H1 (cell line): ENCODE data around the gene ST6GALNAC4. TPM values are rescaled to one million over a fixed set of nuclear protein-coding genes. Genes with fewer than 3 reads are reported as not detected.

Source experiments
- CTCF ChIA-PET: fragments of 300-600 bp; sonication (Branson Sonifier 250); formaldehyde crosslinking; loops from one replicate; lab custom pipeline; 2021; ENCODE audit not compliant: partially characterized antibody; lab: Charles Lee
- POLR2A ChIA-PET: fragments of 300-600 bp; sonication (Branson Sonifier 250); formaldehyde crosslinking; loops from one replicate; lab custom pipeline; 2021; ENCODE audit warnings: inconsistent platforms; ENCODE audit not compliant: partially characterized antibody; lab: Charles Lee
- DNase-seq, 2 experiments: peaks; one replicate each; pipeline versions ENCODE4 v3.0.0 to v3.0.0-alpha.2; 2010 to 2022; ENCODE audit warnings: low spot score in 2 of 2, low read depth in 1 of 2, mixed read lengths in 1 of 2
- FAIRE-seq: peaks from 2 replicates; lab custom pipeline; 2011; peaks lifted over from hg19 to GRCh38; lab: Jason Lieb, UNC
- H2AFZ ChIP-seq: 2 replicates; pipeline ENCODE4 v1.8.1; 2012; ENCODE audit warnings: low read length, inconsistent platforms
- H2AK5ac ChIP-seq: 2 replicates; pipeline ENCODE4 v1.6.1; 2013; ENCODE audit warnings: low read depth, low read length
- H2BK120ac ChIP-seq: replicated peaks from 2 replicates; pipeline ENCODE3; 2013; ENCODE audit warnings: low read depth, low read length, inconsistent platforms
- H2BK12ac ChIP-seq: 2 replicates; pipeline ENCODE4 v1.6.1; 2013; ENCODE audit warnings: low read depth, low read length
- H2BK15ac ChIP-seq: 2 replicates; pipeline ENCODE4 v1.6.1; 2013; ENCODE audit warnings: low read length
- H2BK20ac ChIP-seq: 2 replicates; pipeline ENCODE4 v1.6.1; 2013; ENCODE audit warnings: low read length
- H2BK5ac ChIP-seq: 2 replicates; pipeline ENCODE4 v1.6.1; 2013; ENCODE audit warnings: low read depth, low read length
- H3K14ac ChIP-seq: 2 replicates; pipeline ENCODE4 v1.6.1; 2013; ENCODE audit warnings: inconsistent platforms; ENCODE audit not compliant: insufficient read length
- H3K18ac ChIP-seq: 2 replicates; pipeline ENCODE4 v1.6.1; 2013; ENCODE audit warnings: low read length; ENCODE audit errors: extremely low read depth
- H3K23ac ChIP-seq: 2 replicates; pipeline ENCODE4 v1.6.1; 2013; ENCODE audit warnings: inconsistent platforms; ENCODE audit not compliant: insufficient read length
- H3K23me2 ChIP-seq: 2 replicates; pipeline ENCODE4 v1.6.1; 2013; ENCODE audit warnings: low read depth, low read length
- H3K27ac ChIP-seq: 2 replicates; pipeline ENCODE4 v1.6.1; 2011; ENCODE audit warnings: low read depth, low read length, inconsistent platforms
- H3K27me3 ChIP-seq, 4 experiments: replicated peaks in 1 of 4; 1 replicate in 1 of 4; 2 replicates in 3 of 4; pipeline versions ENCODE4 v1.6.1 to v1.8.1; 2011 to 2013; ENCODE audit warnings: low read length in 3 of 4, mild to moderate bottlenecking in 3 of 4, inconsistent platforms in 2 of 4, mixed read lengths in 2 of 4, moderate library complexity in 1 of 4; ENCODE audit not compliant: control insufficient read depth in 3 of 4, insufficient read depth in 3 of 4; ENCODE audit errors: extremely low read depth in 1 of 4
- H3K36me3 ChIP-seq, 4 experiments: 2 replicates each; pipeline versions ENCODE4 v1.6.1 to v1.8.1; 2011 to 2013; ENCODE audit warnings: mild to moderate bottlenecking in 4 of 4, low read length in 3 of 4, moderate library complexity in 2 of 4, control low read depth in 1 of 4, inconsistent platforms in 1 of 4; ENCODE audit not compliant: insufficient read depth in 4 of 4, control insufficient read depth in 2 of 4
- H3K4ac ChIP-seq: replicated peaks from 2 replicates; pipeline ENCODE3; 2013; ENCODE audit warnings: low read length, low read depth, mixed read lengths, inconsistent platforms; ENCODE audit not compliant: insufficient read length
- H3K4me1 ChIP-seq, 4 experiments: replicated peaks in 1 of 4; 1 replicate in 1 of 4; 2 replicates in 3 of 4; pipeline versions ENCODE4 v1.6.1 to v1.8.1; 2011 to 2013; ENCODE audit warnings: low read length in 3 of 4, inconsistent platforms in 2 of 4, mixed read lengths in 1 of 4; ENCODE audit not compliant: insufficient read depth in 4 of 4, control insufficient read depth in 3 of 4
- H3K4me2 ChIP-seq, 2 experiments: 2 replicates each; pipeline versions ENCODE4 v1.6.1 to v1.8.1; 2011 to 2013; ENCODE audit warnings: low read depth in 2 of 2, low read length in 2 of 2, control low read depth in 1 of 2, inconsistent platforms in 1 of 2, mild to moderate bottlenecking in 1 of 2; ENCODE audit not compliant: insufficient read depth in 1 of 2
- H3K4me3 ChIP-seq, 4 experiments: fragments of 200-600, 300-600 bp in 1 of 4; sonication (generic), shearing (Covaris generic), sonication (Bioruptor Twin) in 1 of 4; 2 replicates each; pipeline versions ENCODE4 v1.5.1 to v1.8.1; 2011 to 2016; ENCODE audit warnings: low read length in 4 of 4, low read depth in 3 of 4, control low read depth in 2 of 4, inconsistent platforms in 2 of 4, mild to moderate bottlenecking in 2 of 4, mixed read lengths in 1 of 4, moderate library complexity in 1 of 4; ENCODE audit not compliant: insufficient read depth in 2 of 4; ENCODE audit errors: extremely low read depth in 1 of 4
- H3K56ac ChIP-seq: replicated peaks from 2 replicates; pipeline ENCODE3; 2013; ENCODE audit warnings: low read depth, mild to moderate bottlenecking, mixed read lengths, low read length, inconsistent platforms; ENCODE audit not compliant: insufficient read length
- H3K79me1 ChIP-seq: 2 replicates; pipeline ENCODE4 v1.6.1; 2013; ENCODE audit warnings: low read depth, low read length, control low read depth
- H3K79me2 ChIP-seq, 2 experiments: 2 replicates each; pipeline versions ENCODE4 v1.6.1 to v1.8.1; 2012 to 2013; ENCODE audit warnings: low read length in 2 of 2, mild to moderate bottlenecking in 2 of 2, inconsistent platforms in 1 of 2; ENCODE audit not compliant: insufficient read depth in 2 of 2, control insufficient read depth in 1 of 2
- H3K9ac ChIP-seq, 4 experiments: replicated peaks in 1 of 4; 1 replicate in 1 of 4; 2 replicates in 3 of 4; pipeline versions ENCODE4 v1.6.1 to v1.8.1; 2011 to 2013; ENCODE audit warnings: low read depth in 3 of 4, low read length in 3 of 4, control low read depth in 2 of 4, mild to moderate bottlenecking in 2 of 4, moderate library complexity in 2 of 4, inconsistent platforms in 1 of 4; ENCODE audit errors: extremely low read depth in 1 of 4
- H3K9me3 ChIP-seq, 2 experiments: 2 replicates each; pipeline versions ENCODE4 v1.6.1 to v1.8.1; 2012 to 2013; ENCODE audit warnings: mild to moderate bottlenecking in 2 of 2, moderate library complexity in 2 of 2, control low read depth in 1 of 2, inconsistent platforms in 1 of 2, low read depth in 1 of 2, low read length in 1 of 2, mixed read lengths in 1 of 2; ENCODE audit not compliant: insufficient read depth in 2 of 2
- H4K20me1 ChIP-seq, 2 experiments: replicated peaks in 1 of 2; 2 replicates each; pipeline versions ENCODE3 to v1.8.1; 2011 to 2013; ENCODE audit warnings: inconsistent platforms in 2 of 2, low read length in 2 of 2, mild to moderate bottlenecking in 1 of 2; ENCODE audit not compliant: insufficient read depth in 2 of 2, control insufficient read depth in 1 of 2
- H4K5ac ChIP-seq: 2 replicates; pipeline ENCODE4 v1.6.1; 2013; ENCODE audit warnings: low read length, low read depth, mixed read lengths, inconsistent platforms; ENCODE audit not compliant: insufficient read length
- H4K8ac ChIP-seq: 2 replicates; pipeline ENCODE4 v1.8.0; 2013; ENCODE audit warnings: mild to moderate bottlenecking, moderate library complexity, low read length, inconsistent platforms; ENCODE audit not compliant: insufficient read depth; ENCODE audit errors: extremely low read depth
- H4K91ac ChIP-seq: replicated peaks from 2 replicates; pipeline ENCODE3; 2013; ENCODE audit warnings: low read length, mixed read lengths, inconsistent platforms; ENCODE audit not compliant: insufficient read length
- BCL11A ChIP-seq, 2 experiments: IDR thresholded peaks; one replicate each; pipeline ENCODE4 v1.6.1; 2011; ENCODE audit warnings: low read depth in 2 of 2, low read length in 2 of 2, mild to moderate bottlenecking in 2 of 2
- CTCF ChIP-seq, 3 experiments: IDR thresholded peaks; 1 replicate in 2 of 3; 2 replicates in 1 of 3; pipeline versions ENCODE4 v1.5.1 to v1.6.1; 2011; ENCODE audit warnings: low read length in 3 of 3, mild to moderate bottlenecking in 3 of 3, inconsistent platforms in 2 of 3, low read depth in 1 of 3, moderate library complexity in 1 of 3; ENCODE audit not compliant: insufficient read depth in 1 of 3; ENCODE audit errors: control extremely low read depth in 1 of 3
- JUN ChIP-seq: IDR thresholded peaks from 2 replicates; pipeline ENCODE4 v1.6.1; 2011; ENCODE audit warnings: low read depth, mild to moderate bottlenecking, improper control_type of control experiment, low read length
- NRF1 ChIP-seq: IDR thresholded peaks from 2 replicates; pipeline ENCODE4 v1.6.1; 2011; ENCODE audit warnings: mild to moderate bottlenecking, low read depth, low read length, improper control_type of control experiment
- PHF8 ChIP-seq: fragments of 200-600 bp; sonication (generic); conservative IDR thresholded peaks from 2 replicates; pipeline ENCODE4 v1.7.1; 2012; ENCODE audit warnings: low read depth, mild to moderate bottlenecking, inconsistent platforms, low read length, moderate library complexity
- RFX5 ChIP-seq: IDR thresholded peaks from 2 replicates; pipeline ENCODE4 v1.6.1; 2011; ENCODE audit warnings: low read depth, low read length, improper control_type of control experiment, borderline replicate concordance
- RXRA ChIP-seq: IDR thresholded peaks from 2 replicates; pipeline ENCODE4 v1.6.1; 2011; ENCODE audit warnings: low read depth, mild to moderate bottlenecking, low read length, moderate library complexity; ENCODE audit not compliant: insufficient read depth
- SUZ12 ChIP-seq: fragments of 200-600 bp; sonication (generic); IDR thresholded peaks from 2 replicates; pipeline ENCODE4 v1.6.1; 2012; ENCODE audit warnings: mild to moderate bottlenecking, inconsistent platforms, low read length, moderate library complexity, mixed read lengths
- TAF1 ChIP-seq: IDR thresholded peaks from 2 replicates; pipeline ENCODE4 v1.6.1; 2011; ENCODE audit warnings: mild to moderate bottlenecking, low read depth, low read length
- WGBS, 2 experiments: shearing (Covaris generic) in 1 of 2; methylation state at CpG; one replicate each; pipeline versions ENCODE4 v1.1.6 to v1.1.7; 2013 to 2015; ENCODE audit warnings: low lambda C conversion rate in 2 of 2, mixed read lengths in 2 of 2, inconsistent platforms in 1 of 2, low coverage in 1 of 2, missing lambda C conversion rate in 1 of 2; ENCODE audit not compliant: insufficient replicate concordance in 2 of 2, insufficient coverage in 1 of 2, insufficient read length in 1 of 2; ENCODE audit errors: extremely low coverage in 1 of 2, missing lambda C conversion rate in 1 of 2; 5-methylcytosine and 5-hydroxymethylcytosine counted together
- polyA plus RNA-seq, 7 experiments: library from polyadenylated mRNA; depleted of rRNA in 3 of 7; stranded (reverse) in 5 of 7; unstranded in 2 of 7; fragments of >200 nt in 5 of 7; fragments of 200-250 nt in 2 of 7; gene quantifications; 1 replicate in 5 of 7; 2 replicates in 1 of 7; 4 replicates in 1 of 7; pipeline versions ENCODE4 v1.2.1 to v1.2.3, GENCODE V29; 2011 to 2013; ENCODE audit warnings: missing spikeins in 2 of 7, mixed read lengths in 2 of 7
- total RNA-seq: library from RNA; stranded (reverse); fragmentation: NEBNext Ultra II Directional; extraction: Animal tissue kit (Norgen Biotek cat#: 25700); gene quantifications from 2 replicates; pipeline ENCODE4 v1.2.1, GENCODE V29; 2021
- TF ChIP-seq, protein P1 (sequence below): IDR thresholded peaks from 2 replicates; pipeline ENCODE4 v1.6.1; 2011; ENCODE audit warnings: low read length, improper control_type of control experiment

ST6GALNAC4 gene
- total and polyA plus RNA-seq, 2 of the 8 experiments (the other 6 are each of a cell fraction or from before 2014, with no cell fraction given): 21.8 to 34.1 TPM

DNA sequence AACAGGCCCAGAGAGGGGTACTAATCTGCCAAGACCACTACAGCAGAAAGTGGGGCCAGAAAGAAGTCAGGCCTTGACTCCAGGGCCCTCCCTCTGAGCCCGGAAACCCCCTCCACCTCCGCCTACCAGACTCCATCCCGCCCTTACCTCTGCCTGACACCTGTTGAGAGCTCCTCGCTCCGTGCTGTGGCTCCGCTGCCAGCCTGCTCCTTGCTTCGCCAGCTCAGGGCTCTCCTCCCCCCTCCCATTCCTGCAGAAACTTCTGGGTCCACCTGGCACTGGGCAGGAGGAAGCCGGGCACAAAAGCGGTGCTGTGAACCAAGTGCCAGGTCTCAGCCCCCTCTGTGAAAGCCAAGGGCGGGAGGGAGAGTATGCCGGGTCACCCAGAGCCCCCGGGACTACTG, 11.1 kb downstream of the ST6GALNAC4 start:
- no peak overlapping the region for H2AK5ac ChIP-seq
- no peak overlapping the region for H3K14ac ChIP-seq
- no peak overlapping the region for H4K91ac ChIP-seq
- H3K4me3 ChIP-seq: no peak overlapping the region
- no peak overlapping the region for H4K5ac ChIP-seq
- no peak overlapping the region for H2BK120ac ChIP-seq
- H3K4me1 ChIP-seq: peaks cover 3 to 21% (median 9%) of the 10 kb centered on the region in 4 experiments
- WGBS, 2 experiments: 82% methylated on average over 12 of the region's 12 CpGs; no CpG with 5 or more reads in 1 of the 2 experiments
- no peak overlapping the region for H3K18ac ChIP-seq
- H3K23ac ChIP-seq: no peak overlapping the region
- H3K27me3 ChIP-seq: no peaks in the 10 kb centered on the region
- peaks cover 0 to 1% of the 10 kb centered on the region in 2 experiments for H4K20me1 ChIP-seq
- H4K8ac ChIP-seq: no peak overlapping the region
- H3K4me2 ChIP-seq: no peak overlapping the region
- H3K4ac ChIP-seq: no peak overlapping the region
- ChIA-PET CTCF (interaction anchor here (1.2 to 1.5 kb wide), 4 partner anchors 9 to 100 kb away, joined by 3 to 7 read pairs (median 4); partner anchors contain the start of gene PIP5KL1), POLR2A (interaction anchor here (1.0 to 2.1 kb wide), 3 partner anchors 9 to 13 kb away, joined by 3 to 8 read pairs (median 4); partner anchors contain the start of gene ST6GALNAC4)
- H3K27ac ChIP-seq: no peak overlapping the region
- no peak overlapping the region for H2BK15ac ChIP-seq
- DNase-seq (no peak), FAIRE-seq (no peak)
- no peaks in the 10 kb centered on the region for H3K36me3 ChIP-seq
- no peak overlapping the region for H2BK5ac ChIP-seq
- H3K9ac ChIP-seq: no peak overlapping the region
- no peaks in the 10 kb centered on the region for H3K23me2 ChIP-seq
- no peaks in the 10 kb centered on the region for H3K9me3 ChIP-seq
- no peaks in the 10 kb centered on the region for H3K79me1 ChIP-seq
- no peaks in the 10 kb centered on the region for H3K79me2 ChIP-seq
- no peak overlapping the region for H2AFZ ChIP-seq
- H2BK12ac ChIP-seq: no peak overlapping the region
- H2BK20ac ChIP-seq: no peak overlapping the region
- H3K56ac ChIP-seq: no peak overlapping the region
- no peak for TF ChIP-seq PHF8
- TF ChIP-seq TAF1: no peak
- no peak for TF ChIP-seq BCL11A (IDR thresholded peaks at IDR 0.05; ENCODE audit: low read depth in 2 of 2, low read length in 2 of 2)
- TF ChIP-seq CTCF (IDR thresholded peaks at IDR 0.05; ENCODE audit: control extremely low read depth in 1 of 3, insufficient read depth in 1 of 3, low read depth in 1 of 3, low read length in 3 of 3): no peak
- TF ChIP-seq, protein P1, sequence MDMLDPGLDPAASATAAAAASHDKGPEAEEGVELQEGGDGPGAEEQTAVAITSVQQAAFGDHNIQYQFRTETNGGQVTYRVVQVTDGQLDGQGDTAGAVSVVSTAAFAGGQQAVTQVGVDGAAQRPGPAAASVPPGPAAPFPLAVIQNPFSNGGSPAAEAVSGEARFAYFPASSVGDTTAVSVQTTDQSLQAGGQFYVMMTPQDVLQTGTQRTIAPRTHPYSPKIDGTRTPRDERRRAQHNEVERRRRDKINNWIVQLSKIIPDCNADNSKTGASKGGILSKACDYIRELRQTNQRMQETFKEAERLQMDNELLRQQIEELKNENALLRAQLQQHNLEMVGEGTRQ: no peak
- no peak for TF ChIP-seq RXRA
- TF ChIP-seq SUZ12: no peak
- no peak for TF ChIP-seq NRF1
- TF ChIP-seq JUN: no peak
- no peak for TF ChIP-seq RFX5
